GM12878 (cell line): Measurements from ENCODE around the gene RAMP1. TPM values are rescaled to one million over a fixed set of nuclear protein-coding genes. Genes with fewer than 3 reads are reported as not detected.

Experiments used
- ATAC-seq: fragments of 200-7000 bp; cut with Tn5 transposase; 3 replicates; pipeline ENCODE4 v1.9.1; 2020; ENCODE audit warnings: mild to moderate bottlenecking, moderate library complexity
- BruUV-seq: library from RNA; stranded (reverse); fragments of 400-500 nt; replicated peaks from 2 replicates; lab custom pipeline; 2021; lab: Mats Ljungman, UMichigan
- CTCF ChIA-PET: fragments of 300-600 bp; sonication (Branson Sonifier 250); formaldehyde crosslinking; extraction: SDS; loops from one replicate; lab custom pipeline; 2021; ENCODE audit warnings: inconsistent platforms; lab: Yijun Ruan, JAX
- POLR2A ChIA-PET: fragments of 350-600 bp; formaldehyde crosslinking; extraction: SDS; loops from one replicate; lab custom pipeline; 2021; ENCODE audit warnings: inconsistent platforms; lab: Charles Lee
- RAD21 ChIA-PET: fragments of 300-600 bp; sonication (Branson Sonifier 250); formaldehyde crosslinking; loops from one replicate; lab custom pipeline; 2023; ENCODE audit warnings: antibody characterized with exemption; ENCODE audit not compliant: unreplicated experiment; lab: Charles Lee
- SMC1A ChIA-PET: fragments of 300-600 bp; sonication (Branson Sonifier 250); formaldehyde crosslinking; loops from one replicate; lab custom pipeline; 2023; ENCODE audit not compliant: unreplicated experiment, uncharacterized antibody; lab: Charles Lee
- DNase-seq: peaks from one replicate; pipeline ENCODE4 v3.0.0-alpha.2; 2011; ENCODE audit warnings: low read depth, low spot score
- FAIRE-seq: peaks from 3 replicates; lab custom pipeline; 2011; peaks lifted over from hg19 to GRCh38; lab: Jason Lieb, UNC
- H2AFZ ChIP-seq: 2 replicates; pipeline ENCODE4 v1.6.0; 2011; ENCODE audit warnings: low read depth, low read length, control low read depth; ENCODE audit not compliant: control insufficient read depth
- H3K27ac ChIP-seq: 2 replicates; pipeline ENCODE4 v1.5.1; 2011; ENCODE audit warnings: control low read depth; ENCODE audit not compliant: control insufficient read depth, insufficient read depth
- H3K27me3 ChIP-seq, 2 experiments: replicated peaks in 1 of 2; 2 replicates each; pipeline versions ENCODE4 v1.6.0 to v1.6.1; 2011; ENCODE audit warnings: low read length in 1 of 2; ENCODE audit not compliant: control insufficient read depth in 2 of 2, insufficient read depth in 2 of 2
- H3K36me3 ChIP-seq, 2 experiments: 2 replicates each; pipeline ENCODE4 v1.5.1; 2011; ENCODE audit warnings: low read length in 1 of 2; ENCODE audit not compliant: control insufficient read depth in 2 of 2, insufficient read depth in 2 of 2
- H3K4me1 ChIP-seq: 2 replicates; pipeline ENCODE4 v1.6.1; 2011; ENCODE audit warnings: mild to moderate bottlenecking, low read length, moderate library complexity, mixed read lengths; ENCODE audit not compliant: control insufficient read depth, insufficient read depth
- H3K4me2 ChIP-seq: 2 replicates; pipeline ENCODE4 v1.6.0; 2011; ENCODE audit warnings: control low read depth; ENCODE audit not compliant: control insufficient read depth, insufficient read depth
- H3K4me3 ChIP-seq: fragments of 200-600 bp; sonication (generic); 2 replicates; pipeline ENCODE4 v1.5.1; 2016
- H3K79me2 ChIP-seq: 2 replicates; pipeline ENCODE4 v1.6.0; 2011; ENCODE audit warnings: low read length; ENCODE audit not compliant: control insufficient read depth, insufficient read depth
- H3K9ac ChIP-seq: 2 replicates; pipeline ENCODE4 v1.8.0; 2011; ENCODE audit warnings: low read length, control low read depth, mixed read lengths; ENCODE audit not compliant: control insufficient read depth, insufficient read depth
- H3K9me3 ChIP-seq: replicated peaks from 3 replicates; pipeline ENCODE4 v1.5.1; 2011; ENCODE audit warnings: mild to moderate bottlenecking, low read length; ENCODE audit not compliant: control insufficient read depth, insufficient read depth
- H4K20me1 ChIP-seq: 2 replicates; pipeline ENCODE4 v1.6.0; 2011; ENCODE audit not compliant: control insufficient read depth, insufficient read depth
- BACH1 ChIP-seq: fragments of 450-650 bp; IDR thresholded peaks from 2 replicates; pipeline ENCODE4 v1.6.1; 2017; ENCODE audit warnings: mild to moderate bottlenecking, borderline replicate concordance
- CHD2 ChIP-seq: IDR thresholded peaks from 2 replicates; pipeline ENCODE4 v1.6.1; 2011; ENCODE audit warnings: low read depth, low read length, improper control_type of control experiment, borderline replicate concordance
- EP300 ChIP-seq, 2 experiments: fragments of 150-350 bp in 1 of 2; IDR thresholded peaks; 2 replicates each; pipeline ENCODE4 v1.6.1; 2011 to 2012; ENCODE audit warnings: low read depth in 2 of 2, low read length in 2 of 2, borderline replicate concordance in 1 of 2, improper control_type of control experiment in 1 of 2, inconsistent platforms in 1 of 2; ENCODE audit not compliant: control insufficient read depth in 1 of 2
- GABPA ChIP-seq: IDR thresholded peaks from 2 replicates; pipeline ENCODE4 v1.6.1; 2014; ENCODE audit warnings: antibody characterized with exemption, low read depth, mild to moderate bottlenecking, inconsistent platforms
- HDAC2 ChIP-seq: fragments of 200-600 bp; sonication (generic); IDR thresholded peaks from 2 replicates; pipeline ENCODE4 v1.6.1; 2017
- POU2F2 ChIP-seq: IDR thresholded peaks from 3 replicates; pipeline ENCODE4 v1.6.1; 2011; ENCODE audit warnings: low read depth, mild to moderate bottlenecking, low read length, borderline replicate concordance
- RCOR1 ChIP-seq: conservative IDR thresholded peaks from 2 replicates; pipeline ENCODE4 v1.6.1; 2012; ENCODE audit warnings: low read depth, low read length, improper control_type of control experiment
- SIN3A ChIP-seq: IDR thresholded peaks from 2 replicates; pipeline ENCODE4 v1.6.1; 2012; ENCODE audit warnings: low read depth, low read length, improper control_type of control experiment
- SMARCA5 ChIP-seq: fragments of 450-650 bp; IDR thresholded peaks from 2 replicates; pipeline ENCODE4 v1.6.1; 2017; ENCODE audit warnings: mild to moderate bottlenecking
- TCF3 ChIP-seq: IDR thresholded peaks from 2 replicates; pipeline ENCODE4 v1.6.1; 2012; ENCODE audit warnings: low read depth, mild to moderate bottlenecking, low read length, borderline replicate concordance; ENCODE audit not compliant: insufficient read depth
- ZNF274 ChIP-seq: IDR thresholded peaks from one replicate; pipeline ENCODE4 v1.8.0; 2011; ENCODE audit not compliant: insufficient read length, insufficient read depth
- WGBS: methylation state at CpG from one replicate; pipeline ENCODE4 v1.1.6; 2016; ENCODE audit warnings: low lambda C conversion rate; ENCODE audit not compliant: insufficient replicate concordance, insufficient coverage; ENCODE audit errors: missing lambda C conversion rate; 5-methylcytosine and 5-hydroxymethylcytosine counted together
- in situ Hi-C: fragments of 300-500 bp; cut with MboI; formaldehyde crosslinking; loops from 9 replicates; pipeline ENCODE4 v1.14.3; 2018; ENCODE audit warnings: mixed read lengths
- intact Hi-C: fragments of 100-400 bp; cut with micrococcal nuclease; formaldehyde crosslinking; loops from one replicate; pipeline ENCODE4 v1.14.2; 2022; ENCODE audit not compliant: unreplicated experiment
- polyA plus RNA-seq, 11 experiments: library from polyadenylated mRNA; depleted of rRNA in 4 of 11; unstranded in 6 of 11; stranded (reverse) in 5 of 11; fragments of >200 nt; fragmentation: Nextera tagmentation in 4 of 11; fragmentation: Illumina TruSeq in 1 of 11; extraction: Ambion mirVana in 4 of 11; extraction: Trizol in 1 of 11; gene quantifications; 1 replicate in 1 of 11; 2 replicates in 10 of 11; pipeline versions ENCODE4 v1.2.1 to v1.2.3, GENCODE V29; 2011 to 2016; ENCODE audit warnings: inconsistent platforms in 2 of 11, missing spikeins in 2 of 11, low read depth in 1 of 11
- total RNA-seq, 4 experiments: library from RNA; depleted of rRNA in 3 of 4; stranded (reverse); fragments of >200 nt in 3 of 4; fragmentation: Illumina TruSeq in 1 of 4; extraction: Trizol in 1 of 4; gene quantifications; 2 replicates each; pipeline versions ENCODE4 v1.2.1 to v1.2.3, GENCODE V29; 2013 to 2021
- TF ChIP-seq, protein P1 (sequence below): IDR thresholded peaks from 2 replicates; pipeline ENCODE4 v1.6.1; 2012; ENCODE audit warnings: low read length, inconsistent platforms
- TF ChIP-seq, protein P2 (sequence below): fragments of 450-650 bp; IDR thresholded peaks from 2 replicates; pipeline ENCODE4 v1.6.1; 2017; ENCODE audit warnings: mild to moderate bottlenecking
- TF ChIP-seq, protein P3 (sequence below): fragments of 450-650 bp; IDR thresholded peaks from 2 replicates; pipeline ENCODE4 v1.6.1; 2017; ENCODE audit warnings: mild to moderate bottlenecking, low read depth, inconsistent platforms; ENCODE audit not compliant: poor library complexity, severe bottlenecking
- TF ChIP-seq, protein P4 (sequence below): fragments of 150-350 bp; IDR thresholded peaks from 2 replicates; pipeline ENCODE4 v1.6.1; 2016; ENCODE audit warnings: low read depth, low read length

The RAMP1 gene
- total and polyA plus RNA-seq, 10 of the 15 experiments (the other 5 are each of a cell fraction or from before 2014, with no cell fraction given), result 0.11 to 0.19 (median 0.12) TPM; not detected in 7

DNA sequence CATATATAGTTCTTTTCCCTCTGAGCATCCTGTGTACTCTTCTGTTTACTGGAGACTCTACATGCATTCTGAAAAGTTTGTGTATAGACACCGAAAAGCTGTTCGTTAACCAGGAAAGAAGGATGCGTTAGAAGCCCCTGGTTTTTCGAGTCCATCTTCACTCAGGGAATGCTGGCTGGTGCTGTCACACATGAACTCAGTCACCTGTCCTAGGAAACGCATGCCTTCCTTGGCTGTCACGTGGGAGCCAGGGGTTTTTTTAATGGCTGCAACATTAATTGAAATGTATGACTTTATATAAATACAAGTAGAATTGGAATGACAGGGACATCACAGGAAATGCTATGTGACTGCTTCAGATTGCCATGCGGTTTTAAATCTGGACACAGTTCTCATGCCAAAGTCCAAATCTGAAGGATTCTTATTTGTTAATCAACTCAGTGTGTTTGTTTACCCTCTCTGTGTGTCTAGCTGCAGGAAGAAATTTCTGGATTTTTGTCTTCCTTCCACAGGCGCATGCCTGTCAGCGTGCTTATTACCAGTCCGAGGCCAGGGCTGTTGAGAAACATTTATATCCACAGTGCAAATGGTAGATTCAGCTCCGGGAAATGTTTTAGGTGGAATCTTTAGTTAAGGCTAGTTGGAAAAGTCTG is 2.6 kb downstream of the RAMP1 start:
- DNase-seq, result no peak
- CTCF ChIA-PET, result interaction anchor here (0.5 to 1.2 kb wide), 4 partner anchors 43 to 153 kb away, joined by 3 to 4 read pairs (median 3); no protein-coding TSS in a partner anchor
- Histone ChIP-seq H3K27me3 (peaks cover 4 to 13% of the 10 kb centered on the region in 2 experiments), H3K79me2 (no peaks in the 10 kb centered on the region), H3K4me2 (no peak overlapping the region), H4K20me1 (no peaks in the 10 kb centered on the region), H3K4me1 (no peaks in the 10 kb centered on the region), H3K27ac (no peak overlapping the region), H3K9ac (no peak overlapping the region), H2AFZ (no peak overlapping the region), H3K9me3 (no peaks in the 10 kb centered on the region), H3K4me3 (no peak overlapping the region), H3K36me3 (no peaks in the 10 kb centered on the region)
- 55% methylated on average over 11 of the region's 11 CpGs for WGBS
- POLR2A ChIA-PET, result no interaction called here
- SMC1A ChIA-PET, result interaction anchor here (0.7 to 1.2 kb wide), 4 partner anchors 11 to 46 kb away, joined by 3 to 4 read pairs (median 3); no protein-coding TSS in a partner anchor
- no TSS peak for BruUV-seq
- RAD21 ChIA-PET, result interaction anchor here (0.9 kb wide), 1 partner anchor 108 kb away, joined by 3 read pairs; no protein-coding TSS in a partner anchor
- intact Hi-C loops, result no loop called here
- no peak for FAIRE-seq
- ATAC-seq, result no peak
- in situ Hi-C loops, result no loop called here
- no peak for TF ChIP-seq SMARCA5
- TF ChIP-seq ZNF274, result no peak
- TF ChIP-seq TCF3, result no peak
- TF ChIP-seq GABPA, result no peak
- no peak for TF ChIP-seq HDAC2
- TF ChIP-seq EP300 (IDR thresholded peaks at IDR 0.05; ENCODE audit: borderline replicate concordance in 1 of 2, control insufficient read depth in 1 of 2, low read depth in 2 of 2, low read length in 2 of 2), result no peak
- TF ChIP-seq, protein P1, sequence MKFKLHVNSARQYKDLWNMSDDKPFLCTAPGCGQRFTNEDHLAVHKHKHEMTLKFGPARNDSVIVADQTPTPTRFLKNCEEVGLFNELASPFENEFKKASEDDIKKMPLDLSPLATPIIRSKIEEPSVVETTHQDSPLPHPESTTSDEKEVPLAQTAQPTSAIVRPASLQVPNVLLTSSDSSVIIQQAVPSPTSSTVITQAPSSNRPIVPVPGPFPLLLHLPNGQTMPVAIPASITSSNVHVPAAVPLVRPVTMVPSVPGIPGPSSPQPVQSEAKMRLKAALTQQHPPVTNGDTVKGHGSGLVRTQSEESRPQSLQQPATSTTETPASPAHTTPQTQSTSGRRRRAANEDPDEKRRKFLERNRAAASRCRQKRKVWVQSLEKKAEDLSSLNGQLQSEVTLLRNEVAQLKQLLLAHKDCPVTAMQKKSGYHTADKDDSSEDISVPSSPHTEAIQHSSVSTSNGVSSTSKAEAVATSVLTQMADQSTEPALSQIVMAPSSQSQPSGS, result no peak
- TF ChIP-seq, protein P2, sequence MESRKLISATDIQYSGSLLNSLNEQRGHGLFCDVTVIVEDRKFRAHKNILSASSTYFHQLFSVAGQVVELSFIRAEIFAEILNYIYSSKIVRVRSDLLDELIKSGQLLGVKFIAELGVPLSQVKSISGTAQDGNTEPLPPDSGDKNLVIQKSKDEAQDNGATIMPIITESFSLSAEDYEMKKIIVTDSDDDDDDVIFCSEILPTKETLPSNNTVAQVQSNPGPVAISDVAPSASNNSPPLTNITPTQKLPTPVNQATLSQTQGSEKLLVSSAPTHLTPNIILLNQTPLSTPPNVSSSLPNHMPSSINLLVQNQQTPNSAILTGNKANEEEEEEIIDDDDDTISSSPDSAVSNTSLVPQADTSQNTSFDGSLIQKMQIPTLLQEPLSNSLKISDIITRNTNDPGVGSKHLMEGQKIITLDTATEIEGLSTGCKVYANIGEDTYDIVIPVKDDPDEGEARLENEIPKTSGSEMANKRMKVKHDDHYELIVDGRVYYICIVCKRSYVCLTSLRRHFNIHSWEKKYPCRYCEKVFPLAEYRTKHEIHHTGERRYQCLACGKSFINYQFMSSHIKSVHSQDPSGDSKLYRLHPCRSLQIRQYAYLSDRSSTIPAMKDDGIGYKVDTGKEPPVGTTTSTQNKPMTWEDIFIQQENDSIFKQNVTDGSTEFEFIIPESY, result no peak
- TF ChIP-seq, protein P3, sequence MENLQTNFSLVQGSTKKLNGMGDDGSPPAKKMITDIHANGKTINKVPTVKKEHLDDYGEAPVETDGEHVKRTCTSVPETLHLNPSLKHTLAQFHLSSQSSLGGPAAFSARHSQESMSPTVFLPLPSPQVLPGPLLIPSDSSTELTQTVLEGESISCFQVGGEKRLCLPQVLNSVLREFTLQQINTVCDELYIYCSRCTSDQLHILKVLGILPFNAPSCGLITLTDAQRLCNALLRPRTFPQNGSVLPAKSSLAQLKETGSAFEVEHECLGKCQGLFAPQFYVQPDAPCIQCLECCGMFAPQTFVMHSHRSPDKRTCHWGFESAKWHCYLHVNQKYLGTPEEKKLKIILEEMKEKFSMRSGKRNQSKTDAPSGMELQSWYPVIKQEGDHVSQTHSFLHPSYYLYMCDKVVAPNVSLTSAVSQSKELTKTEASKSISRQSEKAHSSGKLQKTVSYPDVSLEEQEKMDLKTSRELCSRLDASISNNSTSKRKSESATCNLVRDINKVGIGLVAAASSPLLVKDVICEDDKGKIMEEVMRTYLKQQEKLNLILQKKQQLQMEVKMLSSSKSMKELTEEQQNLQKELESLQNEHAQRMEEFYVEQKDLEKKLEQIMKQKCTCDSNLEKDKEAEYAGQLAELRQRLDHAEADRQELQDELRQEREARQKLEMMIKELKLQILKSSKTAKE, result no peak
- TF ChIP-seq, protein P4, sequence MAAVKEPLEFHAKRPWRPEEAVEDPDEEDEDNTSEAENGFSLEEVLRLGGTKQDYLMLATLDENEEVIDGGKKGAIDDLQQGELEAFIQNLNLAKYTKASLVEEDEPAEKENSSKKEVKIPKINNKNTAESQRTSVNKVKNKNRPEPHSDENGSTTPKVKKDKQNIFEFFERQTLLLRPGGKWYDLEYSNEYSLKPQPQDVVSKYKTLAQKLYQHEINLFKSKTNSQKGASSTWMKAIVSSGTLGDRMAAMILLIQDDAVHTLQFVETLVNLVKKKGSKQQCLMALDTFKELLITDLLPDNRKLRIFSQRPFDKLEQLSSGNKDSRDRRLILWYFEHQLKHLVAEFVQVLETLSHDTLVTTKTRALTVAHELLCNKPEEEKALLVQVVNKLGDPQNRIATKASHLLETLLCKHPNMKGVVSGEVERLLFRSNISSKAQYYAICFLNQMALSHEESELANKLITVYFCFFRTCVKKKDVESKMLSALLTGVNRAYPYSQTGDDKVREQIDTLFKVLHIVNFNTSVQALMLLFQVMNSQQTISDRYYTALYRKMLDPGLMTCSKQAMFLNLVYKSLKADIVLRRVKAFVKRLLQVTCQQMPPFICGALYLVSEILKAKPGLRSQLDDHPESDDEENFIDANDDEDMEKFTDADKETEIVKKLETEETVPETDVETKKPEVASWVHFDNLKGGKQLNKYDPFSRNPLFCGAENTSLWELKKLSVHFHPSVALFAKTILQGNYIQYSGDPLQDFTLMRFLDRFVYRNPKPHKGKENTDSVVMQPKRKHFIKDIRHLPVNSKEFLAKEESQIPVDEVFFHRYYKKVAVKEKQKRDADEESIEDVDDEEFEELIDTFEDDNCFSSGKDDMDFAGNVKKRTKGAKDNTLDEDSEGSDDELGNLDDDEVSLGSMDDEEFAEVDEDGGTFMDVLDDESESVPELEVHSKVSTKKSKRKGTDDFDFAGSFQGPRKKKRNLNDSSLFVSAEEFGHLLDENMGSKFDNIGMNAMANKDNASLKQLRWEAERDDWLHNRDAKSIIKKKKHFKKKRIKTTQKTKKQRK, result no peak
- TF ChIP-seq POU2F2, result no peak
- no peak for TF ChIP-seq RCOR1
- no peak for TF ChIP-seq BACH1
- TF ChIP-seq CHD2, result no peak
- TF ChIP-seq SIN3A, result no peak
